Measurements from ENCODE around the gene FOXP1. TPM values are rescaled to one million over a fixed set of nuclear protein-coding genes. Genes with fewer than 3 reads are reported as not detected.

The FOXP1 gene
- total and polyA plus RNA-seq, 2 donors (not counting 1 experiment from before 2014, with no cell fraction given): 91.1 to 508 TPM

- Histone ChIP-seq H4K20me1 (ENCODE audit: control insufficient read depth, insufficient read depth, low read length, poor library complexity, severe bottlenecking) (peaks cover 68% of the 10 kb centered on the region), H3K9me3 (ENCODE audit: control extremely low read depth in 1 of 3, control insufficient read depth in 2 of 3, insufficient read depth in 1 of 3, low read length in 2 of 3) (no peaks in the 10 kb centered on the region), H3K79me2 (ENCODE audit: control insufficient read depth, insufficient read depth, low read length) (peaks cover 91% of the 10 kb centered on the region), H3K27me3 (replicated peaks in 1 of 4; ENCODE audit: control extremely low read depth in 1 of 4, control insufficient read depth in 3 of 4, insufficient read depth in 4 of 4, low read length in 3 of 4) (no peaks in the 10 kb centered on the region), H3K4me1 (ENCODE audit: control insufficient read depth in 2 of 2, insufficient read depth in 2 of 2, low read length in 2 of 2) (peaks cover 8 to 11% of the 10 kb centered on the region in 2 donors), H3K36me3 (replicated peaks in 1 of 2; ENCODE audit: control extremely low read depth in 1 of 2, control insufficient read depth in 1 of 2, extremely low read depth in 1 of 2, insufficient read depth in 2 of 2, low read length in 1 of 2) (peaks cover 3 to 74% of the 10 kb centered on the region in 2 experiments), H3K4me3 (ENCODE audit: control extremely low read depth in 1 of 5, extremely low read depth in 1 of 5, insufficient read depth in 1 of 5, low read depth in 2 of 5, low read length in 4 of 5) (no peak overlapping the region), H3K27ac (ENCODE audit: low read length in 2 of 2) (peak overlapping the region in 1 of 2 donors; percentile 62), H3K9ac (ENCODE audit: low read length) (no peak overlapping the region), H3K4me2 (replicated peaks; ENCODE audit: low read depth, low read length, poor library complexity, severe bottlenecking) (no peak overlapping the region), H2AFZ (ENCODE audit: insufficient read depth, low read depth, low read length, poor library complexity, severe bottlenecking) (no peak overlapping the region)
- Mint-ChIP-seq H3K4me1 (peaks cover 66% of the 10 kb centered on the region), H3K27me3 (no peaks in the 10 kb centered on the region), H3K4me3 (no peak overlapping the region), H3K27ac (peak overlapping the region; percentile 72), H3K9me3 (ENCODE audit: insufficient read depth) (no peaks in the 10 kb centered on the region)
- no peak for DNase-seq
- ChIA-PET POLR2A (no interaction called here), CTCF (interaction anchor here (0.5 to 1.3 kb wide), 3 partner anchors 19 to 152 kb away, joined by 3 to 6 read pairs (median 4); no protein-coding TSS in a partner anchor)
- TF ChIP-seq EZH2 (IDR thresholded peaks at IDR 0.05; ENCODE audit: borderline replicate concordance, insufficient read depth, low read depth, low read length, poor library complexity, severe bottlenecking) (no peak), CTCF (IDR thresholded peaks at IDR 0.05) (no peak)
- ATAC-seq (ENCODE audit: low read depth): no peak
- intact Hi-C loops (cut with micrococcal nuclease): no loop called here
- WGBS (ENCODE audit: insufficient coverage): 99% methylated on average over 7 of the region's 8 CpGs
Observed at GRCh38 chr3:71110385-71111222, 472.9 kb downstream of the FOXP1 start.

GRCh38 chr3:71109977-71110285, 473.6 kb downstream of the FOXP1 start:
- Histone ChIP-seq H2AFZ (ENCODE audit: insufficient read depth, low read depth, low read length, poor library complexity, severe bottlenecking) (no peak overlapping the region), H3K4me2 (replicated peaks; ENCODE audit: low read depth, low read length, poor library complexity, severe bottlenecking) (no peak overlapping the region), H3K27ac (ENCODE audit: low read length in 2 of 2) (peak overlapping the region in 1 of 2 donors; percentile 62), H4K20me1 (ENCODE audit: control insufficient read depth, insufficient read depth, low read length, poor library complexity, severe bottlenecking) (peaks cover 66% of the 10 kb centered on the region), H3K79me2 (ENCODE audit: control insufficient read depth, insufficient read depth, low read length) (peaks cover 94% of the 10 kb centered on the region), H3K4me3 (ENCODE audit: control extremely low read depth in 1 of 5, extremely low read depth in 1 of 5, insufficient read depth in 1 of 5, low read depth in 2 of 5, low read length in 4 of 5) (no peak overlapping the region), H3K4me1 (ENCODE audit: control insufficient read depth in 2 of 2, insufficient read depth in 2 of 2, low read length in 2 of 2) (peaks cover 8 to 13% of the 10 kb centered on the region in 2 donors), H3K27me3 (replicated peaks in 1 of 4; ENCODE audit: control extremely low read depth in 1 of 4, control insufficient read depth in 3 of 4, insufficient read depth in 4 of 4, low read length in 3 of 4) (no peaks in the 10 kb centered on the region), H3K36me3 (replicated peaks in 1 of 2; ENCODE audit: control extremely low read depth in 1 of 2, control insufficient read depth in 1 of 2, extremely low read depth in 1 of 2, insufficient read depth in 2 of 2, low read length in 1 of 2) (peaks cover 3 to 78% of the 10 kb centered on the region in 2 experiments), H3K9ac (ENCODE audit: low read length) (no peak overlapping the region), H3K9me3 (ENCODE audit: control extremely low read depth in 1 of 3, control insufficient read depth in 2 of 3, insufficient read depth in 1 of 3, low read length in 2 of 3) (no peaks in the 10 kb centered on the region)
- CTCF ChIA-PET: interaction anchor here (0.6 to 1.3 kb wide), 2 partner anchors 18 to 104 kb away, joined by 4 to 6 read pairs; no protein-coding TSS in a partner anchor
- Mint-ChIP-seq H3K27me3 (no peaks in the 10 kb centered on the region), H3K4me1 (peaks cover 71% of the 10 kb centered on the region), H3K27ac (peak overlapping the region; percentile 75), H3K4me3 (peak overlapping the region; percentile 52), H3K9me3 (ENCODE audit: insufficient read depth) (no peaks in the 10 kb centered on the region)
- TF ChIP-seq EZH2 (IDR thresholded peaks at IDR 0.05; ENCODE audit: borderline replicate concordance, insufficient read depth, low read depth, low read length, poor library complexity, severe bottlenecking) (no peak), CTCF (IDR thresholded peaks at IDR 0.05) (no peak)
- intact Hi-C loops (cut with micrococcal nuclease): no loop called here
- ATAC-seq (ENCODE audit: low read depth) (no peak), DNase-seq (no peak)
- POLR2A ChIA-PET: no interaction called here
- WGBS (ENCODE audit: insufficient coverage): no CpG with 5 or more reads among the region's 3 CpGs

Data from B cell (primary cell).